H1 (cell line): ENCODE results near the gene SLC28A2. TPM values are rescaled to one million over a fixed set of nuclear protein-coding genes. Genes with fewer than 3 reads are reported as not detected.

Experiments used
- ASH2L ChIP-seq: fragments of 200-600, 300-600 bp; sonication (generic); IDR thresholded peaks from one replicate; pipeline ENCODE4 v1.7.1; 2017; ENCODE audit warnings: low read length
- CEBPB ChIP-seq: IDR thresholded peaks from 2 replicates; pipeline ENCODE4 v1.6.1; 2012; ENCODE audit warnings: low read depth, low read length
- CTBP2 ChIP-seq: IDR thresholded peaks from 2 replicates; pipeline ENCODE4 v1.7.0; 2011; ENCODE audit warnings: borderline replicate concordance, mild to moderate bottlenecking, moderate library complexity, mixed read lengths, low read length; ENCODE audit not compliant: insufficient read depth, insufficient read length
- KDM4A ChIP-seq: IDR thresholded peaks from one replicate; pipeline ENCODE4 v1.7.1; 2012; ENCODE audit warnings: low read depth, mild to moderate bottlenecking, moderate library complexity, low read length, inconsistent platforms; ENCODE audit not compliant: severe bottlenecking
- TAF1 ChIP-seq: IDR thresholded peaks from 2 replicates; pipeline ENCODE4 v1.6.1; 2011; ENCODE audit warnings: mild to moderate bottlenecking, low read depth, low read length
- TEAD4 ChIP-seq: IDR thresholded peaks from 2 replicates; pipeline ENCODE4 v1.6.1; 2012; ENCODE audit warnings: low read depth, low read length, inconsistent platforms, mixed read lengths
- polyA plus RNA-seq, 7 experiments: library from polyadenylated mRNA; depleted of rRNA in 3 of 7; stranded (reverse) in 5 of 7; unstranded in 2 of 7; fragments of >200 nt in 5 of 7; fragments of 200-250 nt in 2 of 7; gene quantifications; 1 replicate in 5 of 7; 2 replicates in 1 of 7; 4 replicates in 1 of 7; pipeline versions ENCODE4 v1.2.1 to v1.2.3, GENCODE V29; 2011 to 2013; ENCODE audit warnings: missing spikeins in 2 of 7, mixed read lengths in 2 of 7
- total RNA-seq: library from RNA; stranded (reverse); fragmentation: NEBNext Ultra II Directional; extraction: Animal tissue kit (Norgen Biotek cat#: 25700); gene quantifications from 2 replicates; pipeline ENCODE4 v1.2.1, GENCODE V29; 2021

SLC28A2 gene
- total and polyA plus RNA-seq, 2 of the 8 experiments (the other 6 are each of a cell fraction or from before 2014, with no cell fraction given) = 0.11 TPM; not detected in 1

GRCh38 chr15:45259796-45260195 lies 7.8 kb downstream of the SLC28A2 start (continued):
- TF ChIP-seq CTBP2 = no peak
- no peak for TF ChIP-seq ASH2L
- TF ChIP-seq TEAD4 = no peak
- TF ChIP-seq KDM4A = no peak
- TF ChIP-seq TAF1 = no peak
- TF ChIP-seq CEBPB = no peak
